Skin of body (tissue), 2 donors: Measurements from ENCODE around the gene UTS2. TPM values are rescaled to one million over a fixed set of nuclear protein-coding genes. Genes with fewer than 3 reads are reported as not detected.

Experiments used
- DNase-seq: peaks from one replicate; lab custom pipeline; 2025; lab: John Stamatoyannopoulos, UW
- total RNA-seq: library from RNA; depleted of rRNA; stranded (reverse); fragments of >200 nt; gene quantifications from one replicate; pipeline ENCODE4 v1.2.3, GENCODE V29; 2014

UTS2 gene
- total RNA-seq, 1 donor from 2014 or later, result 0.30 TPM

DNA sequence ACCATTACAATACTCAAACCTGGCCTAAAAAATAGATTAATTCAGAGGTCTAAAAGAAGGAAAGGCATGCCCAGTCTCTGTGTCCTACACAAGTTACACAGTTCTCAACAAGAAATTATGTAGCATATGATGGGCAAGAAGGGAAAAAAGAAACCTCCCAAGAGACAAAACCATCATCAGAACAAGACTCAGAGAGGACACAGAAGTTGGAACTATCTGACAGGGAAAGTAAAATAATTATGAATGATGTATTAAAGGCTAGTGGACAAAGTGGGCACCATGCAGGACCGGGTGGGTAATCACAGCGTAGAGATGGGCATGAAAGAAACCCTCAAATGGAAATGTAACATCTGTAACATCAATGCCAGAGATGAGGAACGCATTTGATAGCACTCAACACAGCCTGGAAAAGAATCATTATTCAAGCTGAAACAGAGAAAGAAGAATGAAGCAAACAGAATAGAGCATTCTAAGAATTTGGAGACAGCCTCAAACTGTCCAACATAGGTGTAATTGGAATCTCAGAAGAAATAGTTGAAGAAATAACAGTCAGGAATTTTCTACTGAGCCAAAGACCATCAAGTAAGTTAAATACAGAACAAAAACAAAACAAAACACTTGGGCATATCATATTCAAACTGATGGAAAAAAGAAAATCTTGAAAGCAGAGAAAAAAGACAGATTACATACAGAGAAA, 39.0 kb downstream of the UTS2 start:
- DNase-seq, result no peak

- DNase-seq, result no peak
Observed at GRCh38 chr1:7811476-7811875, 41.4 kb downstream of the UTS2 start.

DNA sequence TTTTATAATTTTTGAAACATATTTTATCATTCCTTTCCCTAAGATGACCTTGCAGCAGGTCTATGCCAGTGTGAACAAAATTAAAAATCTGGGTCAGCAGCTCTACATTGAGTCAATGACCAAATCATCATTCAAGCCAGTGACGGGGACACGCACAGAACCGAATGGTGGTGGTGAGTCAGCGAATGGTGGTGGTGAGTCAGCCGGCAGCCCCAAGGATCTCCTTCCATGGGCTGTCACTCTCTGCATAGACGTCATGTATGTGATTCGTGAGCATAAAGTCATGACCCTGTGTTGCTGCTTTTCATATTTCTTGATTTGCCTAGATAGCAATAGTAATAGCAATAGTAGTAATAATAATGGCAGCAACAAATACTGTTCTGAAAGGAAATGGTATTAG, 42.5 kb downstream of the UTS2 start:
- DNase-seq, result no peak

DNA sequence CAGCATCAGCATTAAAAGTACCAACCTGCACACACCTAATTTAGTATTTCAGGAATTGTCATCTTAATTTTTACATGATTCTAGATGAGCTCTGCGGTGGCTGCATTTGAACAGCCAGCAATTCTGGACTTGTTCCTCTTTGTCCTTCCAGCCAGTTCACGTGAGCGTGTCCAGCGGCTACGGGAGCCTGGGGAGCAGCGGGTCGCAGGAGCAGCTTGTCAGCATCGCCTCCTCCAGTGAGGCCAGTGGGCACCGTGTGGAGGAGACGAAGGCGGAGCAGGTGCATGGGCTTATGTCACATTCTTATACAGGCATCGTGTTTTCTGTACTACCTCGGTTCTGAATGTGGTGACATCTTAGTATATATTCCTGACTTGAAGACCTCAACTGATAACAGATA, 43.1 kb downstream of the UTS2 start:
- DNase-seq, result no peak

- no peak for DNase-seq
Observed at GRCh38 chr1:7808253-7808844, 44.5 kb downstream of the UTS2 start.

- no peak for DNase-seq
Observed at GRCh38 chr1:7805460-7805859, 47.4 kb downstream of the UTS2 start.

Other genes starting within 250 kb of the UTS2 start
- 62.6 TPM for gene VAMP3, start 81.8 kb downstream of the UTS2 start, total RNA-seq
- 9.8 TPM for gene PER3, start 68.8 kb downstream of the UTS2 start, total RNA-seq
- gene TNFRSF9, start 87.8 kb upstream of the UTS2 start, total RNA-seq, result 0.20 TPM
- 146 TPM for gene PARK7, start 108.6 kb upstream of the UTS2 start, total RNA-seq
- gene ERRFI1, start 173.2 kb upstream of the UTS2 start, total RNA-seq, result 59.0 TPM